ENCODE results near the gene DPH2. TPM values are rescaled to one million over a fixed set of nuclear protein-coding genes. Genes with fewer than 3 reads are reported as not detected.
A peak's percentile ranks its signal among the peaks of the same experiment; 100 is the strongest.

The DPH2 gene
- total RNA-seq, 4 donors from 2014 or later = 27.8 to 64.4 (median 39.8) TPM

- H3K9me3 ChIP-seq = no peaks in the 10 kb centered on the region
- peaks cover 42% of the 10 kb centered on the region for H3K4me1 ChIP-seq
- no peak overlapping the region for H3K27ac ChIP-seq
- no peaks in the 10 kb centered on the region for H3K27me3 ChIP-seq
- DNase-seq (ENCODE audit: low spot score in 2 of 2) = no peak
- no peak overlapping the region for H3K4me3 ChIP-seq
- 86% methylated on average over 15 of the region's 20 CpGs for WGBS
- peaks cover 8% of the 10 kb centered on the region for H3K36me3 ChIP-seq
- TF ChIP-seq EP300 (IDR thresholded peaks at IDR 0.05) (no peak), POLR2AphosphoS5 (IDR thresholded peaks at IDR 0.05) (no peak), POLR2A (IDR thresholded peaks at IDR 0.05) (no peak), CTCF (IDR thresholded peaks at IDR 0.05) (no peak)
These were observed 46.5 kb downstream of the DPH2 start for GRCh38 chr1:44016041-44016889.

- no peak for DNase-seq (ENCODE audit: low spot score in 2 of 2)
- Histone ChIP-seq H3K27me3 (no peaks in the 10 kb centered on the region), H3K36me3 (peaks cover 8% of the 10 kb centered on the region), H3K4me1 (peaks cover 42% of the 10 kb centered on the region), H3K9me3 (no peaks in the 10 kb centered on the region), H3K27ac (no peak overlapping the region), H3K4me3 (no peak overlapping the region)
- TF ChIP-seq POLR2AphosphoS5 (IDR thresholded peaks at IDR 0.05) = no peak
- TF ChIP-seq POLR2A (IDR thresholded peaks at IDR 0.05) = no peak
- no peak for TF ChIP-seq EP300 (IDR thresholded peaks at IDR 0.05)
- TF ChIP-seq CTCF (IDR thresholded peaks at IDR 0.05) = no peak
- WGBS = 89% methylated on average over 20 of the region's 20 CpGs
These were observed 47.1 kb downstream of the DPH2 start for GRCh38 chr1:44016890-44017400.

- no peak for TF ChIP-seq EP300 (IDR thresholded peaks at IDR 0.05)
- no peak for TF ChIP-seq CTCF (IDR thresholded peaks at IDR 0.05)
- no peak for TF ChIP-seq POLR2A (IDR thresholded peaks at IDR 0.05)
- no peak for TF ChIP-seq POLR2AphosphoS5 (IDR thresholded peaks at IDR 0.05)
- DNase-seq (ENCODE audit: low spot score in 2 of 2) = no peak
- H3K4me1 ChIP-seq = peaks cover 34% of the 10 kb centered on the region
- H3K27me3 ChIP-seq = no peaks in the 10 kb centered on the region
- H3K4me3 ChIP-seq = no peak overlapping the region
- WGBS = 94% methylated on average over 3 of the region's 13 CpGs
- no peak overlapping the region for H3K27ac ChIP-seq
- H3K9me3 ChIP-seq = no peaks in the 10 kb centered on the region
- peaks cover 8% of the 10 kb centered on the region for H3K36me3 ChIP-seq
These were observed 49.7 kb downstream of the DPH2 start for GRCh38 chr1:44019466-44019948.

- no peak for DNase-seq (ENCODE audit: low spot score in 2 of 2)
- Histone ChIP-seq H3K4me3 (no peak overlapping the region), H3K27me3 (no peaks in the 10 kb centered on the region), H3K27ac (peak overlapping the region; percentile 77), H3K9me3 (no peaks in the 10 kb centered on the region), H3K4me1 (peaks cover 28% of the 10 kb centered on the region), H3K36me3 (peaks cover 8% of the 10 kb centered on the region)
- TF ChIP-seq EP300 (IDR thresholded peaks at IDR 0.05) (no peak), POLR2A (IDR thresholded peaks at IDR 0.05) (no peak), CTCF (IDR thresholded peaks at IDR 0.05) (no peak), POLR2AphosphoS5 (IDR thresholded peaks at IDR 0.05) (no peak)
- 69% methylated on average over 6 of the region's 6 CpGs for WGBS
These were observed 50.7 kb downstream of the DPH2 start for GRCh38 chr1:44020464-44020863.

- Histone ChIP-seq H3K9me3 (no peaks in the 10 kb centered on the region), H3K27me3 (no peaks in the 10 kb centered on the region), H3K4me3 (no peak overlapping the region), H3K27ac (peak overlapping the region; percentile 77), H3K36me3 (peaks cover 8% of the 10 kb centered on the region), H3K4me1 (peaks cover 26% of the 10 kb centered on the region)
- WGBS = 77% methylated on average over 6 of the region's 8 CpGs
- no peak for TF ChIP-seq POLR2AphosphoS5 (IDR thresholded peaks at IDR 0.05)
- TF ChIP-seq POLR2A (IDR thresholded peaks at IDR 0.05) = no peak
- no peak for TF ChIP-seq EP300 (IDR thresholded peaks at IDR 0.05)
- TF ChIP-seq CTCF (IDR thresholded peaks at IDR 0.05) = no peak
- no peak for DNase-seq (ENCODE audit: low spot score in 2 of 2)
These were observed 51.3 kb downstream of the DPH2 start for GRCh38 chr1:44021156-44021555.
